Measurements from ENCODE around the gene PCDHGA1. TPM values are rescaled to one million over a fixed set of nuclear protein-coding genes. Genes with fewer than 3 reads are reported as not detected.

Gene PCDHGA1
- total RNA-seq (2022; extraction: Qiagen RNA extraction; ENCODE audit: low read depth) = 0.22 to 0.40 TPM (median 0.30 TPM) in 5 replicates

GRCh38 chr5:141330299-141331080 lies at the start of gene PCDHGA1:
TSS of gene PCDHGA1 (plus strand) at chr5:141330514.

GRCh38 chr5:141303756-141304155 lies 26.6 kb upstream of the PCDHGA1 start, which contains the start of gene SLC25A2:
TSS of gene SLC25A2 (minus strand) at chr5:141304049. CDS start at chr5:141303865, 184 bp downstream.

GRCh38 chr5:141320225-141321169 lies 9.8 kb upstream of the PCDHGA1 start, which contains the start of gene TAF7:
TSS of gene TAF7 (minus strand) at chr5:141320784. CDS start at chr5:141320044, 740 bp downstream.

GRCh38 chr5:141338538-141339306 lies 8.4 kb downstream of the PCDHGA1 start, which contains the start of gene PCDHGA2:
TSS of gene PCDHGA2 (plus strand) at chr5:141338760.

GRCh38 chr5:141343242-141343952 lies 13.1 kb downstream of the PCDHGA1 start, which contains the start of gene PCDHGA3:
TSS of gene PCDHGA3 (plus strand) at chr5:141343829. CDS start at chr5:141344034, 205 bp downstream.

GRCh38 chr5:141349917-141350619 lies 19.8 kb downstream of the PCDHGA1 start, which contains the start of gene PCDHGB1:
TSS of gene PCDHGB1 (plus strand) at chr5:141350099. CDS start at chr5:141350261, 162 bp downstream.

GRCh38 chr5:141354900-141355469 lies 24.7 kb downstream of the PCDHGA1 start, which contains the start of gene PCDHGA4:
TSS of gene PCDHGA4 (plus strand) at chr5:141355021. CDS start at chr5:141355108, 87 bp downstream.

GRCh38 chr5:141359790-141360426 lies 29.6 kb downstream of the PCDHGA1 start, which contains the start of gene PCDHGB2:
TSS of gene PCDHGB2 (plus strand) at chr5:141359994. CDS start at chr5:141360136, 142 bp downstream.

GRCh38 chr5:141363952-141364660 lies 33.8 kb downstream of the PCDHGA1 start, which contains the start of gene PCDHGA5:
TSS of gene PCDHGA5 (plus strand) at chr5:141364162. CDS start at chr5:141364331, 169 bp downstream.

GRCh38 chr5:141369994-141370848 lies 39.9 kb downstream of the PCDHGA1 start, which contains the start of gene PCDHGB3:
TSS of gene PCDHGB3 (plus strand) at chr5:141370242. CDS start at chr5:141370395, 153 bp downstream.

GRCh38 chr5:141373673-141374317 lies 43.5 kb downstream of the PCDHGA1 start, which contains the start of gene PCDHGA6:
TSS of gene PCDHGA6 (plus strand) at chr5:141373891. CDS start at chr5:141374084, 193 bp downstream.

GRCh38 chr5:141382469-141383294 lies 52.4 kb downstream of the PCDHGA1 start, which contains the start of gene PCDHGA7:
TSS of gene PCDHGA7 (plus strand) at chr5:141382742. CDS start at chr5:141382900, 158 bp downstream.

GRCh38 chr5:141387557-141388311 lies 57.4 kb downstream of the PCDHGA1 start, which contains the start of gene PCDHGB4:
TSS of gene PCDHGB4 (plus strand) at chr5:141387698. CDS start at chr5:141387885, 187 bp downstream.

GRCh38 chr5:141392429-141393198 lies 62.3 kb downstream of the PCDHGA1 start, which contains the start of gene PCDHGA8:
TSS of gene PCDHGA8 (plus strand) at chr5:141392633. CDS start at chr5:141392814, 181 bp downstream.

